ENCODE results near the gene IRGM. TPM values are rescaled to one million over a fixed set of nuclear protein-coding genes. Genes with fewer than 3 reads are reported as not detected.
A peak's percentile ranks its signal among the peaks of the same experiment; 100 is the strongest.

IRGM gene
- total and polyA plus RNA-seq, 2 of the 8 experiments (the other 6 are each of a cell fraction or from before 2014, with no cell fraction given) = 0.11 TPM; not detected in 1

DNA sequence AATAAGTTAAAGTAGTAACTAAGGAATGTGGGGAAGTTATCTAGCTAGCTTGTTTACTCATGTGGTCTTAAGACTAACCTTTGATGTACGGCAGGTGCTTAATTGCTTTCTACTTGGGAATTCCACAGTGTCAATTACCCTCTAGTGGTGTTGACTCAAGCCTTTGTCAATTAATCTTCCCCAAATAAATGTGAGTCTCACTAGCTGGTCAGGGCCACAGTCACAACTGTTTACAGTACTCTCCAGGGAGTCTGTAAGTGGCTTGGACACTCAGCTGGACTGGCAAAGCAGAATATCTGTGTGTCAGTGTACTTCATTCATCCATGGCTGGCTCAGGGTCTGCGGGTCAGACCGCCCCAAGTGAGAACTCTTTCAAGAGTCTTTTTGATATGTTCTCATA, 37.0 kb upstream of the IRGM start:
- 89% methylated on average over 3 of the region's 3 CpGs; no CpG with 5 or more reads in 1 of the 2 experiments for WGBS, 2 experiments (ENCODE audit: extremely low coverage in 1 of 2, insufficient coverage in 1 of 2, insufficient read length in 1 of 2, insufficient replicate concordance in 2 of 2, low coverage in 1 of 2, low lambda C conversion rate in 2 of 2, missing lambda C conversion rate in 1 of 2)
- Histone ChIP-seq H4K91ac (replicated peaks; ENCODE audit: insufficient read length, low read length) (no peak overlapping the region), H3K9ac (replicated peaks in 1 of 4; ENCODE audit: extremely low read depth in 1 of 4, low read depth in 3 of 4, low read length in 3 of 4) (no peak overlapping the region), H2AFZ (ENCODE audit: low read length) (no peak overlapping the region), H3K79me1 (ENCODE audit: low read depth, low read length) (no peaks in the 10 kb centered on the region), H3K23me2 (ENCODE audit: low read depth, low read length) (no peaks in the 10 kb centered on the region), H3K23ac (ENCODE audit: insufficient read length) (no peak overlapping the region), H3K4me2 (ENCODE audit: insufficient read depth in 1 of 2, low read depth in 2 of 2, low read length in 2 of 2) (no peak overlapping the region), H2BK12ac (ENCODE audit: low read depth, low read length) (no peak overlapping the region), H3K79me2 (ENCODE audit: control insufficient read depth in 1 of 2, insufficient read depth in 2 of 2, low read length in 2 of 2) (no peaks in the 10 kb centered on the region), H3K27ac (ENCODE audit: low read depth, low read length) (no peak overlapping the region), H2AK5ac (ENCODE audit: low read depth, low read length) (no peak overlapping the region), H3K56ac (replicated peaks; ENCODE audit: insufficient read length, low read depth, low read length) (no peak overlapping the region), H4K5ac (ENCODE audit: insufficient read length, low read depth, low read length) (no peak overlapping the region), H2BK5ac (ENCODE audit: low read depth, low read length) (no peak overlapping the region), H3K4me1 (replicated peaks in 1 of 4; ENCODE audit: control insufficient read depth in 3 of 4, insufficient read depth in 4 of 4, low read length in 3 of 4) (no peaks in the 10 kb centered on the region; a peak in 1 of 7 replicates), H2BK15ac (ENCODE audit: low read length) (no peak overlapping the region), H3K4ac (replicated peaks; ENCODE audit: insufficient read length, low read depth, low read length) (no peak overlapping the region), H3K18ac (ENCODE audit: extremely low read depth, low read length) (no peak overlapping the region), H2BK120ac (replicated peaks; ENCODE audit: low read depth, low read length) (no peak overlapping the region), H3K4me3 (ENCODE audit: extremely low read depth in 1 of 4, insufficient read depth in 2 of 4, low read depth in 3 of 4, low read length in 4 of 4) (no peak overlapping the region), H3K9me3 (ENCODE audit: insufficient read depth in 2 of 2, low read depth in 1 of 2, low read length in 1 of 2) (no peaks in the 10 kb centered on the region; a peak in 1 of 4 replicates), H3K36me3 (ENCODE audit: control insufficient read depth in 2 of 4, insufficient read depth in 4 of 4, low read length in 3 of 4) (no peaks in the 10 kb centered on the region), H3K27me3 (replicated peaks in 1 of 4; ENCODE audit: control insufficient read depth in 3 of 4, extremely low read depth in 1 of 4, insufficient read depth in 3 of 4, low read length in 3 of 4) (no peaks in the 10 kb centered on the region), H3K14ac (ENCODE audit: insufficient read length) (no peak overlapping the region), H4K20me1 (replicated peaks in 1 of 2; ENCODE audit: control insufficient read depth in 1 of 2, insufficient read depth in 2 of 2, low read length in 2 of 2) (no peaks in the 10 kb centered on the region), H2BK20ac (ENCODE audit: low read length) (no peak overlapping the region), H4K8ac (ENCODE audit: extremely low read depth, insufficient read depth, low read length) (no peak overlapping the region)
- peak; percentile 28 for FAIRE-seq
- ChIA-PET POLR2A (ENCODE audit: partially characterized antibody) (no interaction called here), CTCF (ENCODE audit: partially characterized antibody) (interaction anchor here (1.0 to 3.6 kb wide), 3 partner anchors 8 to 110 kb away, joined by 3 to 24 read pairs (median 4); no protein-coding TSS in a partner anchor)
- DNase-seq (ENCODE audit: low read depth in 1 of 2, low spot score in 2 of 2) = no peak
- TF ChIP-seq RBBP5 (IDR thresholded peaks at IDR 0.05; ENCODE audit: borderline replicate concordance, low read depth, low read length) (no peak), ASH2L (IDR thresholded peaks at IDR 0.05; ENCODE audit: low read length) (no peak), KDM4A (IDR thresholded peaks at IDR 0.05; ENCODE audit: low read depth, low read length, severe bottlenecking) (no peak), CEBPB (IDR thresholded peaks at IDR 0.05; ENCODE audit: low read depth, low read length) (no peak), HDAC2 (IDR thresholded peaks at IDR 0.05; ENCODE audit: borderline replicate concordance in 1 of 2, low read depth in 2 of 2, low read length in 2 of 2) (no peak)

Data from H1 (cell line).